GM12878 (cell line): ENCODE results near the gene NRG3. TPM values are rescaled to one million over a fixed set of nuclear protein-coding genes. Genes with fewer than 3 reads are reported as not detected.

Source experiments
- ATAC-seq: fragments of 200-7000 bp; cut with Tn5 transposase; 3 replicates; pipeline ENCODE4 v1.9.1; 2020; ENCODE audit warnings: mild to moderate bottlenecking, moderate library complexity
- BruUV-seq: library from RNA; stranded (reverse); fragments of 400-500 nt; replicated peaks from 2 replicates; lab custom pipeline; 2021; lab: Mats Ljungman, UMichigan
- CTCF ChIA-PET: fragments of 300-600 bp; sonication (Branson Sonifier 250); formaldehyde crosslinking; extraction: SDS; loops from one replicate; lab custom pipeline; 2021; ENCODE audit warnings: inconsistent platforms; lab: Yijun Ruan, JAX
- POLR2A ChIA-PET: fragments of 350-600 bp; formaldehyde crosslinking; extraction: SDS; loops from one replicate; lab custom pipeline; 2021; ENCODE audit warnings: inconsistent platforms; lab: Charles Lee
- RAD21 ChIA-PET: fragments of 300-600 bp; sonication (Branson Sonifier 250); formaldehyde crosslinking; loops from one replicate; lab custom pipeline; 2023; ENCODE audit warnings: antibody characterized with exemption; ENCODE audit not compliant: unreplicated experiment; lab: Charles Lee
- SMC1A ChIA-PET: fragments of 300-600 bp; sonication (Branson Sonifier 250); formaldehyde crosslinking; loops from one replicate; lab custom pipeline; 2023; ENCODE audit not compliant: unreplicated experiment, uncharacterized antibody; lab: Charles Lee
- DNase-seq: peaks from one replicate; pipeline ENCODE4 v3.0.0-alpha.2; 2011; ENCODE audit warnings: low read depth, low spot score
- FAIRE-seq: peaks from 3 replicates; lab custom pipeline; 2011; peaks lifted over from hg19 to GRCh38; lab: Jason Lieb, UNC
- H2AFZ ChIP-seq: 2 replicates; pipeline ENCODE4 v1.6.0; 2011; ENCODE audit warnings: low read depth, low read length, control low read depth; ENCODE audit not compliant: control insufficient read depth
- H3K27ac ChIP-seq: 2 replicates; pipeline ENCODE4 v1.5.1; 2011; ENCODE audit warnings: control low read depth; ENCODE audit not compliant: control insufficient read depth, insufficient read depth
- H3K27me3 ChIP-seq, 2 experiments: replicated peaks in 1 of 2; 2 replicates each; pipeline versions ENCODE4 v1.6.0 to v1.6.1; 2011; ENCODE audit warnings: low read length in 1 of 2; ENCODE audit not compliant: control insufficient read depth in 2 of 2, insufficient read depth in 2 of 2
- H3K36me3 ChIP-seq, 2 experiments: 2 replicates each; pipeline ENCODE4 v1.5.1; 2011; ENCODE audit warnings: low read length in 1 of 2; ENCODE audit not compliant: control insufficient read depth in 2 of 2, insufficient read depth in 2 of 2
- H3K4me1 ChIP-seq: 2 replicates; pipeline ENCODE4 v1.6.1; 2011; ENCODE audit warnings: mild to moderate bottlenecking, low read length, moderate library complexity, mixed read lengths; ENCODE audit not compliant: control insufficient read depth, insufficient read depth
- H3K4me2 ChIP-seq: 2 replicates; pipeline ENCODE4 v1.6.0; 2011; ENCODE audit warnings: control low read depth; ENCODE audit not compliant: control insufficient read depth, insufficient read depth
- H3K4me3 ChIP-seq: fragments of 200-600 bp; sonication (generic); 2 replicates; pipeline ENCODE4 v1.5.1; 2016
- H3K79me2 ChIP-seq: 2 replicates; pipeline ENCODE4 v1.6.0; 2011; ENCODE audit warnings: low read length; ENCODE audit not compliant: control insufficient read depth, insufficient read depth
- H3K9ac ChIP-seq: 2 replicates; pipeline ENCODE4 v1.8.0; 2011; ENCODE audit warnings: low read length, control low read depth, mixed read lengths; ENCODE audit not compliant: control insufficient read depth, insufficient read depth
- H3K9me3 ChIP-seq: replicated peaks from 3 replicates; pipeline ENCODE4 v1.5.1; 2011; ENCODE audit warnings: mild to moderate bottlenecking, low read length; ENCODE audit not compliant: control insufficient read depth, insufficient read depth
- H4K20me1 ChIP-seq: 2 replicates; pipeline ENCODE4 v1.6.0; 2011; ENCODE audit not compliant: control insufficient read depth, insufficient read depth
- IRF4 ChIP-seq: IDR thresholded peaks from 2 replicates; pipeline ENCODE4 v1.6.1; 2011; ENCODE audit warnings: low read depth, low read length
- KAT2A ChIP-seq: conservative IDR thresholded peaks from 2 replicates; pipeline ENCODE4 v1.6.1; 2011; ENCODE audit warnings: low read depth, low read length; ENCODE audit not compliant: control insufficient read depth
- RELA ChIP-seq: fragments of 450-650 bp; IDR thresholded peaks from 2 replicates; pipeline ENCODE4 v1.8.0; 2014; ENCODE audit warnings: borderline replicate concordance; ENCODE audit not compliant: partially characterized antibody
- SMC3 ChIP-seq: IDR thresholded peaks from 2 replicates; pipeline ENCODE4 v1.6.1; 2011; ENCODE audit warnings: low read length, improper control_type of control experiment, borderline replicate concordance
- STAT3 ChIP-seq: IDR thresholded peaks from 2 replicates; pipeline ENCODE4 v1.6.1; 2011; ENCODE audit warnings: low read depth, low read length, improper control_type of control experiment
- ZNF622 ChIP-seq: fragments of 450-650 bp; IDR thresholded peaks from 2 replicates; pipeline ENCODE4 v1.6.1; 2017; ENCODE audit warnings: mild to moderate bottlenecking, inconsistent platforms
- WGBS: methylation state at CpG from one replicate; pipeline ENCODE4 v1.1.6; 2016; ENCODE audit warnings: low lambda C conversion rate; ENCODE audit not compliant: insufficient replicate concordance, insufficient coverage; ENCODE audit errors: missing lambda C conversion rate; 5-methylcytosine and 5-hydroxymethylcytosine counted together
- in situ Hi-C: fragments of 300-500 bp; cut with MboI; formaldehyde crosslinking; loops from 9 replicates; pipeline ENCODE4 v1.14.3; 2018; ENCODE audit warnings: mixed read lengths
- intact Hi-C: fragments of 100-400 bp; cut with micrococcal nuclease; formaldehyde crosslinking; loops from one replicate; pipeline ENCODE4 v1.14.2; 2022; ENCODE audit not compliant: unreplicated experiment
- polyA plus RNA-seq, 11 experiments: library from polyadenylated mRNA; depleted of rRNA in 4 of 11; unstranded in 6 of 11; stranded (reverse) in 5 of 11; fragments of >200 nt; fragmentation: Nextera tagmentation in 4 of 11; fragmentation: Illumina TruSeq in 1 of 11; extraction: Ambion mirVana in 4 of 11; extraction: Trizol in 1 of 11; gene quantifications; 1 replicate in 1 of 11; 2 replicates in 10 of 11; pipeline versions ENCODE4 v1.2.1 to v1.2.3, GENCODE V29; 2011 to 2016; ENCODE audit warnings: inconsistent platforms in 2 of 11, missing spikeins in 2 of 11, low read depth in 1 of 11
- total RNA-seq, 4 experiments: library from RNA; depleted of rRNA in 3 of 4; stranded (reverse); fragments of >200 nt in 3 of 4; fragmentation: Illumina TruSeq in 1 of 4; extraction: Trizol in 1 of 4; gene quantifications; 2 replicates each; pipeline versions ENCODE4 v1.2.1 to v1.2.3, GENCODE V29; 2013 to 2021

NRG3 gene
- total and polyA plus RNA-seq, 10 of the 15 experiments (the other 5 are each of a cell fraction or from before 2014, with no cell fraction given): 0.03 to 0.41 (median 0.17) TPM; not detected in 3

DNA sequence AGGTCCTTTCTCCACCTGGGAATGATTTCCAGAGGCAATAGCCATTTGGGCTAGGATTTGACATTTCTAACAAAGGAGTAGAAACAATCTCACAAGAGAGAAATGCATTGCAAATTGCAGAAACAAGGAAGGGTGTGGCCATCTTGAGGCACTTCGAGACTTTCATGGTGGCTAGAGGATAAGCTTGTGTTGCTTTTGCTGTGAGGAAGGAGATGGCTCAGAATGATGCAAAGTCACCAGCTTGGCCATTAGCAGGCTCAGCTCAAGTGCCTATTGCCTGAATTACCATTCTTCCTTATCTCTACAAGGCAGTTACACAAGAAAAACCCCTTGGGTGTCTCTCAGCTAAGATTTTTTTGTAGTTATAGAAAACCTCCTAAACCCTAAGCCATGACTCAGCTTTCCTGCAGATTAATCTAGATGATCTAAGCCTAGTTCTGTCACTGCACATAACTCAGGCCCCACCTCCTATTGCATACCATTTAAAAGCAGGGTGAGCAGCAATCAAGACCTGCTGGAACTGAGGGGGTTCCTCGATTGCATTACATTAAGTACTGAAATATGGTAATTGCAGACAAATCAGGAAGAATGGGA is 683.1 kb downstream of the NRG3 start:
- CTCF ChIA-PET: no interaction called here
- Histone ChIP-seq H4K20me1 (no peaks in the 10 kb centered on the region), H2AFZ (no peak overlapping the region), H3K79me2 (no peaks in the 10 kb centered on the region), H3K36me3 (no peaks in the 10 kb centered on the region), H3K4me1 (no peaks in the 10 kb centered on the region), H3K4me2 (no peak overlapping the region), H3K9me3 (no peaks in the 10 kb centered on the region), H3K27me3 (no peaks in the 10 kb centered on the region), H3K4me3 (no peak overlapping the region), H3K9ac (no peak overlapping the region), H3K27ac (no peak overlapping the region)
- FAIRE-seq (no peak), DNase-seq (no peak), ATAC-seq (no peak)
- in situ Hi-C loops (no loop called here), intact Hi-C loops (no loop called here)
- BruUV-seq: no TSS peak
- TF ChIP-seq KAT2A (no peak), STAT3 (no peak), ZNF622 (no peak)
- POLR2A ChIA-PET: no interaction called here
- RAD21 ChIA-PET: no interaction called here
- WGBS: 3% methylated on average over 2 of the region's 2 CpGs
- SMC1A ChIA-PET: no interaction called here

DNA sequence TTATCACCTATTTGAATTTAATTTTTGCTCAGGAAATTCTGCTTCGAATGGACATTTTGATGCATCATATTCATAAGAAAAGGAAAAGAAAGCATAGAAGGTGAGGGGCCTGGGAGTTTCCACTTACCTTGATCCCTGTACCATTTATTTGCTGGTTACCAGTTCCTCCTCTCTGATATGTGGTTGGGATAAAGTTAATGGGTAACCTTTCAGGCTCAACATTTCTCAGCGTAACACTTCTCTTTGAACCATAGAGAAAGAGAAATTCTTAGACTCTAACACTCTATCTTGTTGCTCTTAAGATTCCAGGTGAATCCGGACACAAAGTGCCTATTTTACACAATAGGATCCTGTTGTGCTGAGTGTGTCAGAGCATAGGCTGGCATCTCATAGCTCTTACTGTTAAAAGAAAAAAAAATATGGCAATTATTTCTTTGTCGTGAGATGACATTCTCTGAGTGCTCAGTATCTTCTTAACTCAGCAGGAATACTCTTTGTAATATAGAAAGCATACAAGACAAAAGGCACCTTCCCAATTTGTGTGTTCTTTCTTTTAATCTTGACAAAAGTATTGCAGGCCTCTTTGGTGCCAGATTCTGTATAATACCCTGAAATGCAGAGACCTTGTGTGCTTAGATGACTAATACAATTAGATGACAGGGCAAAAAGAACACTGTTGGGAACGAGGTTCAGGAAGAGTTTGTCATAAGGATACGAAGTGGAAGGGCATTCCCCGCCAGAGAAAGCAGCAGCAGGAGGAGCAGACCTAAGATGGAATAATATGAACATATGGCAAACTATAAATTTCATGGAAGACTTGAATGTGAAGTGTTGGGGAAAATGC is 689.6 kb downstream of the NRG3 start:
- intact Hi-C loops: no loop called here
- no peak overlapping the region for H3K9ac ChIP-seq
- ATAC-seq (no peak), FAIRE-seq (no peak), DNase-seq (no peak)
- H3K4me1 ChIP-seq: no peaks in the 10 kb centered on the region
- ChIA-PET POLR2A (no interaction called here), SMC1A (interaction anchor here (1.2 kb wide), 1 partner anchor 18 kb away, joined by 3 read pairs; no protein-coding TSS in a partner anchor), CTCF (no interaction called here), RAD21 (no interaction called here)
- H3K36me3 ChIP-seq: no peaks in the 10 kb centered on the region
- WGBS: 12% methylated on average over 7 of the region's 7 CpGs
- H3K4me2 ChIP-seq: no peak overlapping the region
- no peak overlapping the region for H2AFZ ChIP-seq
- H3K79me2 ChIP-seq: no peaks in the 10 kb centered on the region
- no peaks in the 10 kb centered on the region for H3K9me3 ChIP-seq
- no peak overlapping the region for H3K4me3 ChIP-seq
- no peaks in the 10 kb centered on the region for H4K20me1 ChIP-seq
- H3K27me3 ChIP-seq: no peaks in the 10 kb centered on the region
- no peak overlapping the region for H3K27ac ChIP-seq
- BruUV-seq: no TSS peak
- TF ChIP-seq RELA: no peak
- no peak for TF ChIP-seq IRF4
- no peak for TF ChIP-seq SMC3
- in situ Hi-C loops: no loop called here
